ENCODE data around the gene EFR3B. TPM values are rescaled to one million over a fixed set of nuclear protein-coding genes. Genes with fewer than 3 reads are reported as not detected.
"Not testable (repeated sequence)": the region's sequence is repeated elsewhere in the genome, so short reads cannot be mapped to it uniquely, and the experiment has no call there.

The EFR3B gene
- total RNA-seq, 2 experiments from 2014 or later, result 1.0 to 1.1 TPM

GRCh38 chr2:25155401-25155800, 113.5 kb downstream of the EFR3B start:
- CTCF ChIA-PET, result no interaction called here
- POLR2A ChIA-PET, result no interaction called here

GRCh38 chr2:25158096-25158852, 116.4 kb downstream of the EFR3B start:
- CTCF ChIA-PET, result no interaction called here
- intact Hi-C loops (cut with DNase I, micrococcal nuclease), result no loop called here
- H3K27me3 Mint-ChIP-seq, result no peaks in the 10 kb centered on the region
- peaks cover 16% of the 10 kb centered on the region for H3K4me1 Mint-ChIP-seq
- no peak overlapping the region for H3K4me3 Mint-ChIP-seq
- DNase-seq, result no peak
- no peak overlapping the region for H3K27ac Mint-ChIP-seq
- ATAC-seq, result no peak
- no peaks in the 10 kb centered on the region for H3K9me3 Mint-ChIP-seq (ENCODE audit: low read depth)
- peaks cover 11% of the 10 kb centered on the region for H3K36me3 Mint-ChIP-seq (ENCODE audit: low read depth)
- POLR2A ChIA-PET, result interaction anchor here (0.6 kb wide), 1 partner anchor 173 kb away, joined by 4 read pairs; no protein-coding TSS in a partner anchor

More at GRCh38 chr2:25155401-25155800, 113.5 kb downstream of the EFR3B start:
- H3K27ac Mint-ChIP-seq, result no peak overlapping the region
- peaks cover 10% of the 10 kb centered on the region for H3K4me1 Mint-ChIP-seq
- no peak for ATAC-seq
- intact Hi-C loops (cut with DNase I, micrococcal nuclease), result no loop called here
- H3K9me3 Mint-ChIP-seq (ENCODE audit: low read depth), result no peaks in the 10 kb centered on the region
- H3K36me3 Mint-ChIP-seq (ENCODE audit: low read depth), result peaks cover 8% of the 10 kb centered on the region
- no peak for DNase-seq
- H3K4me3 Mint-ChIP-seq, result no peak overlapping the region
- H3K27me3 Mint-ChIP-seq, result no peaks in the 10 kb centered on the region

DNA sequence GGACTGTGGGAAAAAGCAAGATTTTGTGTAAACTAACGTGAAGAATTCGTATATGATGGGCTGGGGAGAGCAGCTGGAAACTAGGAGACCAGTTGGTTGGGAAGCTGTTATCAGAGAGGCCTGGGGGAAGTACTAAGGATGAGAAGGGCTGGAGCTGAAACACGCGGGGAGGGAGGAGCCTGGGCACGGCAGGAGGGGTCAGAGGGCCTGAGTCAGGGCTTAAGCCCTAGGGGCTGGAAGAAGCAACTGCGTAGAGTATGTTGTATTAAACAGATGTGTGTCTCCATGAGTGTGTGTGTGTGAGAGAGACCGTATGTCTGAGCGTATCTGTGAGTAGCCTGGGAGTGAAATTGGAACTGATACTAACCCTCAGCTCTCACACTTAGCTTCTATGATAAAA, 118.1 kb downstream of the EFR3B start:
- CTCF ChIA-PET, result interaction anchor here (0.7 to 1.0 kb wide), 4 partner anchors 12 to 222 kb away, joined by 3 to 4 read pairs (median 3); no protein-coding TSS in a partner anchor
- intact Hi-C loops (cut with DNase I, micrococcal nuclease), result loop anchor here in 1 of 2 experiments (2.0 kb wide), 2 partner anchors 399 to 513 kb away; partner anchors contain the start of gene DTNB

DNA sequence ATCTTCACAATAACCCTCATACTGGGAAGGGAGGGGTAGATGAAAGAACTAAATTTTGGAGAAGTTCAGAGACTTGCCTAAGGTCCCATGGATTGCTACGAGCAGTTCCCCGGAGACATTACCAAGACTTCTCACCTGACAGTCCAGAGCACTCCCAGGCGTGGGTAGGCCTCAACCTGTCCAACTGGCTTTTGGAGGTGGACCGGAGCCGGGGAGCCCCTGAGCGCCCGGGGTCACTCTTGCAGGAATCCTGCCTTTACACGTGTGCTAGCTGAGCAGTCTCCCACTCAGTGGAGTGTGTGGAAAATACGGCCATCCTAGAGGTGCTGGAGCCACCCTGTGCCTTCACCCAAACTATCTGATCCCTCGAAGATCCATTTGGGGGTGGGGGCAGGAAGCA, 118.5 kb downstream of the EFR3B start:
- intact Hi-C loops (cut with DNase I, micrococcal nuclease), result loop anchor here in 1 of 2 experiments (2.0 kb wide), 2 partner anchors 398 to 512 kb away; partner anchors contain the start of gene DTNB
- Mint-ChIP-seq H3K9me3 (ENCODE audit: low read depth) (no peaks in the 10 kb centered on the region), H3K27ac (peak overlapping the region; percentile 84), H3K27me3 (no peaks in the 10 kb centered on the region), H3K36me3 (ENCODE audit: low read depth) (peaks cover 11% of the 10 kb centered on the region), H3K4me1 (peaks cover 16% of the 10 kb centered on the region), H3K4me3 (peak overlapping the region; percentile 76)
- DNase-seq, result no peak
- no peak for ATAC-seq
- CTCF ChIA-PET, result interaction anchor here (0.7 to 1.0 kb wide), 3 partner anchors 185 to 223 kb away, joined by 3 to 4 read pairs (median 3); no protein-coding TSS in a partner anchor
- POLR2A ChIA-PET, result no interaction called here

More for the DNA sequence above, 118.1 kb downstream of the EFR3B start:
- no peaks in the 10 kb centered on the region for H3K9me3 Mint-ChIP-seq (ENCODE audit: low read depth)
- H3K4me1 Mint-ChIP-seq, result peaks cover 16% of the 10 kb centered on the region
- H3K27ac Mint-ChIP-seq, result peak overlapping the region; percentile 84
- POLR2A ChIA-PET, result no interaction called here
- DNase-seq (peak; percentile 46), ATAC-seq (peak; percentile 67)
- peaks cover 11% of the 10 kb centered on the region for H3K36me3 Mint-ChIP-seq (ENCODE audit: low read depth)
- H3K27me3 Mint-ChIP-seq, result no peaks in the 10 kb centered on the region
- H3K4me3 Mint-ChIP-seq, result peak overlapping the region; percentile 76

GRCh38 chr2:25161055-25161781, 119.3 kb downstream of the EFR3B start:
- Mint-ChIP-seq H3K27me3 (no peaks in the 10 kb centered on the region), H3K27ac (peak overlapping the region; percentile 84), H3K9me3 (ENCODE audit: low read depth) (no peaks in the 10 kb centered on the region), H3K4me1 (peaks cover 23% of the 10 kb centered on the region), H3K36me3 (ENCODE audit: low read depth) (peaks cover 11% of the 10 kb centered on the region), H3K4me3 (peak overlapping the region; percentile 76)
- ChIA-PET CTCF (interaction anchor here (1.7 to 2.3 kb wide), 2 partner anchors 35 to 186 kb away, joined by 5 to 8 read pairs; no protein-coding TSS in a partner anchor), POLR2A (no interaction called here)
- ATAC-seq (peak; percentile 76), DNase-seq (peak; percentile 91)
- intact Hi-C loops (cut with DNase I, micrococcal nuclease), result loop anchor here in 1 of 2 experiments (1.0 to 2.0 kb wide), 4 partner anchors 35 to 512 kb away; partner anchors contain the start of gene DTNB

DNA sequence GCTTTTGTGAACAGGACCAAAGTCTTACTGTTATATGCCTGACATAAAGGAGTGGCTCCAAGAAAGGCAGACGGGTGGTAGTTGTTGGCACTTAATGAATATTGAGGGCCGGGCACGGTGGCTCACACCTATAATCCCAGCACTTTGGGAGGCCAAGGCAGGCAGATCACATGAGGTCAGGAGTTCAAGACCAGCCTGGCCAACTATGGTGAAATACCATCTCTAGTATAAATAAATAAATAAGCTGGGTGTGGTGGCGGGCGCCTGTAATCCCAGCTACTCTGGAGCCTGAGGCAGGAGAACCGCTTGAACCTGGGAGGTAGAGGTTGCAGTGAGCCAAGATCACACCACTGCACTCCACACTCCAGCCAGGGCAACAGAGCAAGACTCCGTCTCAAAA, 120.2 kb downstream of the EFR3B start:
- H3K4me3 Mint-ChIP-seq, result peak overlapping the region; percentile 76
- ATAC-seq; H3K9me3 Mint-ChIP-seq (ENCODE audit: low read depth); H3K27me3 Mint-ChIP-seq; POLR2A ChIA-PET; DNase-seq; intact Hi-C loops (cut with DNase I, micrococcal nuclease): not testable (repeated sequence)
- H3K27ac Mint-ChIP-seq, result peak overlapping the region; percentile 80
- CTCF ChIA-PET, result interaction anchor here (1.1 to 2.3 kb wide), 3 partner anchors 34 to 189 kb away, joined by 5 to 8 read pairs (median 5); no protein-coding TSS in a partner anchor
- peaks cover 28% of the 10 kb centered on the region for H3K4me1 Mint-ChIP-seq
- H3K36me3 Mint-ChIP-seq (ENCODE audit: low read depth), result peaks cover 11% of the 10 kb centered on the region

- ATAC-seq (no peak), DNase-seq (no peak)
- Mint-ChIP-seq H3K36me3 (ENCODE audit: low read depth) (peaks cover 9% of the 10 kb centered on the region), H3K4me3 (no peak overlapping the region), H3K27ac (no peak overlapping the region), H3K27me3 (peaks cover 21% of the 10 kb centered on the region), H3K4me1 (peaks cover 34% of the 10 kb centered on the region), H3K9me3 (ENCODE audit: low read depth) (no peaks in the 10 kb centered on the region)
- intact Hi-C loops (cut with DNase I, micrococcal nuclease), result no loop called here
- POLR2A ChIA-PET, result no interaction called here
- CTCF ChIA-PET, result interaction anchor here (0.7 to 1.3 kb wide), 7 partner anchors 12 to 198 kb away, joined by 3 to 5 read pairs (median 3); no protein-coding TSS in a partner anchor
Observed at GRCh38 chr2:25164561-25164960, 122.7 kb downstream of the EFR3B start.

DNA sequence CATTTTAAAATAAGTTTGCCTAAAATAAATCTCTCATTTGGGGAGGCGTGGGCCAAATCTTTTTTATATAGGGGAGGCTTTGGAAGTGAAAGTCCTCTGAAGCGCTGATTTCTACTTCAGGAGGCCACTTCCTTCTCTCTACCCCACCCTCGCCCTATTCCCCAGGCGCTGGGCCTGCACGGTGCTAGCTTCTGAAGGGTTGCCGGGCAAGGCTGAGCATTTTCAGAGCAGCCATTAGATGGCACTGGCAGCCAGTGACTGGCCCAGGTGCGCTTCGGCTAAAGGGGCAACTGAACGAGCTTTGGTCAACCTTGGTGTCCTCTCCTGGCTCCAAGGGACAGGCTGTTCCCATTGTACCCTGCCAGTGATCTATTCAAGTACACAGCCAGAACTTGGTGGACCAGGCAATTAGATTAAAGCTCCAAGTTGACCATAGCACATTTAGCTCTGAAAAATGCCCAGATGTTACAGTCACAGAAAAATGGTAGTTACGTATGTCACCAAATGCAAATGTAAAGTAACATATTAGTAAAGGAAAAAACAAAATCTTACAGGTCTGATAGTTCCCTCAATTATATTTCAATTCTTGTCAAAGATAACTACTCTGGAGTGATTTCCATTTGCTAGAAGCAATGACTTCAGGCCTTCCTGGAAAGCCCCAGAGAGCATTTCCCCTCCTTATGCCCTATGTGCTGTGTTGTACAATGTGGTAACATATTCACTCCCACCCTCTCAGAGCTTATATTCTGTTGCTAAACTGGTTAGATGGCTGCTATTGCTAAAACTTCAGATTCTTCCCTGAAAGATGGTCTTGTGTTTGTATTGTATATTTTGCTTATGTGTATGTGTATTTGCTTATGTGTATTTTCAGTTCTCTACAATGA, 124.4 kb downstream of the EFR3B start:
- H3K27ac Mint-ChIP-seq, result peak overlapping the region; percentile 42
- no peaks in the 10 kb centered on the region for H3K9me3 Mint-ChIP-seq (ENCODE audit: low read depth)
- no peaks in the 10 kb centered on the region for H3K36me3 Mint-ChIP-seq (ENCODE audit: low read depth)
- no peak overlapping the region for H3K4me3 Mint-ChIP-seq
- intact Hi-C loops (cut with DNase I, micrococcal nuclease), result loop anchor here (1.0 to 5.0 kb wide), 4 partner anchors 30 to 356 kb away; no protein-coding TSS in a partner anchor
- H3K27me3 Mint-ChIP-seq, result peaks cover 28% of the 10 kb centered on the region
- H3K4me1 Mint-ChIP-seq, result peaks cover 23% of the 10 kb centered on the region
- ChIA-PET POLR2A (interaction anchor here (0.5 kb wide), 1 partner anchor 25 kb away, joined by 4 read pairs; no protein-coding TSS in a partner anchor), CTCF (interaction anchor here (0.6 to 2.4 kb wide), 11 partner anchors 13 to 718 kb away, joined by 3 to 14 read pairs (median 3); no protein-coding TSS in a partner anchor)
- ATAC-seq (peak; percentile 74), DNase-seq (peak; percentile 74)

- peaks cover 33% of the 10 kb centered on the region for H3K27me3 Mint-ChIP-seq
- POLR2A ChIA-PET, result no interaction called here
Observed at GRCh38 chr2:25168256-25169072, 126.6 kb downstream of the EFR3B start, which contains the start of gene POMC. Gene POMC, minus strand, starts transcription at chr2:25168580. Its CDS starts 3,808 bp downstream, at chr2:25164772.

More at GRCh38 chr2:25168256-25169072, 126.6 kb downstream of the EFR3B start, which contains the start of gene POMC:
- H3K4me1 Mint-ChIP-seq, result peaks cover 21% of the 10 kb centered on the region
- H3K27ac Mint-ChIP-seq, result no peak within 1 kb of the TSS
- DNase-seq (peak; percentile 52), ATAC-seq (peak; percentile 51)
- intact Hi-C loops (cut with DNase I, micrococcal nuclease), result loop anchor here in 1 of 2 experiments (5.0 kb wide), 1 partner anchor 49 kb away; no protein-coding TSS in a partner anchor
- peak within 1 kb of the TSS; percentile 59 for H3K4me3 Mint-ChIP-seq
- no peaks in the 10 kb centered on the region for H3K36me3 Mint-ChIP-seq (ENCODE audit: low read depth)
- CTCF ChIA-PET, result interaction anchor here (0.6 to 0.9 kb wide), 4 partner anchors 193 to 1596 kb away, joined by 3 to 4 read pairs (median 3); partner anchors contain the start of gene SLC35F6
- H3K9me3 Mint-ChIP-seq (ENCODE audit: low read depth), result no peaks in the 10 kb centered on the region
